WI38 (cell line): Measurements from ENCODE around the gene CCDC63.

Experiments used
- H3K4me3 ChIP-seq: 2 replicates; pipeline ENCODE4 v1.5.1; 2011; ENCODE audit warnings: low read depth, mild to moderate bottlenecking, control low read depth, low read length
- TF ChIP-seq, protein P1 (sequence below): IDR thresholded peaks from 2 replicates; pipeline ENCODE4 v1.5.1; 2012; ENCODE audit warnings: low read depth, mild to moderate bottlenecking, control low read depth, low read length

The CCDC63 gene

DNA sequence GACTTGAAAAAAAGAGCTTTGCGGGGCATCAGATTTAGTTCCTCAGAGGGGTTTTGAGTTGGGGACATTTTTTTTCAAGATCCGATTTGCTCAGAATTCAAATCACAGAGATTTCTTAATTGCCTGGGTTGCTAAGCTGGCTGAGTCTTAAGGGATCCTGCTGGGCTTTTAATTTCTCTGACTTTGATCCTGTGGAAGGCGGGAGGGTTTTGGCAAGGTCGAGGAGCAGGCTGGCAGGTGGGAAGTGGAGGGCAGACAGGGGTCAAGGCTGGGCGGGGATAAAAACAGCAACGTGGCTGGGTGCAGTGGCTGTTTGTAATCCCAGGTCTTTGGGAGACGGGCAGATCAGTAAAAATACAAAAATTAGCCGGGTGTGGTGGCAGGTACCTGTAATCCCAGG is 33.5 kb upstream of the CCDC63 start:
- TF ChIP-seq, protein P1, sequence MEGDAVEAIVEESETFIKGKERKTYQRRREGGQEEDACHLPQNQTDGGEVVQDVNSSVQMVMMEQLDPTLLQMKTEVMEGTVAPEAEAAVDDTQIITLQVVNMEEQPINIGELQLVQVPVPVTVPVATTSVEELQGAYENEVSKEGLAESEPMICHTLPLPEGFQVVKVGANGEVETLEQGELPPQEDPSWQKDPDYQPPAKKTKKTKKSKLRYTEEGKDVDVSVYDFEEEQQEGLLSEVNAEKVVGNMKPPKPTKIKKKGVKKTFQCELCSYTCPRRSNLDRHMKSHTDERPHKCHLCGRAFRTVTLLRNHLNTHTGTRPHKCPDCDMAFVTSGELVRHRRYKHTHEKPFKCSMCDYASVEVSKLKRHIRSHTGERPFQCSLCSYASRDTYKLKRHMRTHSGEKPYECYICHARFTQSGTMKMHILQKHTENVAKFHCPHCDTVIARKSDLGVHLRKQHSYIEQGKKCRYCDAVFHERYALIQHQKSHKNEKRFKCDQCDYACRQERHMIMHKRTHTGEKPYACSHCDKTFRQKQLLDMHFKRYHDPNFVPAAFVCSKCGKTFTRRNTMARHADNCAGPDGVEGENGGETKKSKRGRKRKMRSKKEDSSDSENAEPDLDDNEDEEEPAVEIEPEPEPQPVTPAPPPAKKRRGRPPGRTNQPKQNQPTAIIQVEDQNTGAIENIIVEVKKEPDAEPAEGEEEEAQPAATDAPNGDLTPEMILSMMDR = no peak
- no peak overlapping the region for H3K4me3 ChIP-seq

DNA sequence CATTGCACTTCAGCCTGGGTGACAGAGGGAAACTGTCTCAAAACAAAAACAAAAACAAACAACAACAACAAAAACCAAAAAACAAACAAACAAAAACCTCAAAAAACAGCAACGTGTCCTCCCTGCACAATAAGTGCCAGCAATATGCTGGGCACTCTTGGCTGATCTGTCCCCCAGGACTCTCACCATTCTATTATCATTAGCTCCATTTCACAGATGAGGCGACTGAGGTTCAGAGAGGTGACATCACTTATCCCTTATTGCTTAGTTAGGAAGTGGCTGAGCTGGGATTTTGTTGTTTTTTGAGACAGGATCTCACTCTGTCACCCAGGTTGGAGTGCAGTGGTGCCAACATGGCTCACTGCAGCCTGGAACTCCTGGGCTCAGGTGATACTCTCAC is 33.0 kb upstream of the CCDC63 start:
- no peak overlapping the region for H3K4me3 ChIP-seq
- TF ChIP-seq, protein P1 = no peak

DNA sequence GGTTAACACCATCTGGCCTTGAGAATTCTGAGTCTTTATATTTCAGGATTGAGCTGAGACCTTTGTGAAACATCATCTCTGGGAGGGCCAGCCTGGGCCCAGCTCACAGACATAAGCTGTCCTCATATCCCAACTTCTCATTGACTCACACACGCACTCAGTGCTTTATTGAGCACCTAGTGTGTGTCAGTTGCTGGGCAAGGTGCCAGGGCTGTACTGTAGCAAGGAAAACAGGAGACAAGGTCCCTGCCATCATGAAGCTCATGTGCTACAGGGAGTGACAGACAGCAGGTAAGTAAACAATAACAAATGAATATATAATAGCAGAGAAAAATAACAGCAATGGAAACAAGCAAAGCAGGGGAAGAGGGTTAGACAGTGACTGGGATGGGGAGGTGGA is 30.5 kb upstream of the CCDC63 start:
- H3K4me3 ChIP-seq = no peak overlapping the region
- TF ChIP-seq, protein P1 = no peak

DNA sequence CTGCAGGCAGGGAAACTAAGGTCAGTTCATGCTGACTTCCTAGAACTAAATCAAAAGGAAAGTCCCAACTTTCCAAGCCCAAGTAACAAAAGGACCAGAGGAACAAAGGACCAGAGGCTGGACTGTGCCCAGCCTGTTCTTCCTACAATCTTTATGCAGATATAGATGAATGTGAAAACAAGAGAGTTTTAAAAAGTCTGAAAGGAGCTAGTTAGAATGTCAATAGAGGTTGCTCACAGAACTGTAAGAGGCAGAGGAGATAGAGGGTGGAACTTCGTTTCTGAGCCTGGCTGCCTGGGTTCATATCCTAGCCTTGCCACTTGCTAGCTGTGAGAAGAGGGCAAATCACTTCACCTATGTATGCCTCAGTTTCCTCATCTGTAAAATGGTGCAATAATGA is 30.0 kb upstream of the CCDC63 start:
- TF ChIP-seq, protein P1 = no peak

DNA sequence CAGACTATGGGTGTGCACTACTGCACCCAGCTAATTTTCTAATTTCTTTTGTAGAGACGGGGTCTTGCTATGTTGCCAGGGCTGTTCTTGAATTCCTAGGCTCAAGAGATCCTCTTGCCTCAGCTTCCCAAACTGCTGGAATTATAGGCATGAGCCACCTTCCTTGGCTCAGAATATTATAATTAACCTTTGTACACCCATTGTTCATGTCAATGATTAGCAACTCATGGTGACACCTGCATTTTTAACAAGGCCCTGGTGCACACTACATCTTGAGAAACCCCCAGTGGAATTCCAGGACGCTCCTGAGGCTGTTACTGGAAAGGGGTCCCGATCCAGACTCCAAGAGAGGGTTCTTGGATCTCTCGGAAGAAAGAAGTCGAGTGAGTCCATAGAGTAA is 28.3 kb upstream of the CCDC63 start:
- H3K4me3 ChIP-seq = no peak overlapping the region
- TF ChIP-seq, protein P1 = no peak

More for the DNA sequence above, 30.0 kb upstream of the CCDC63 start:
- H3K4me3 ChIP-seq = no peak overlapping the region

DNA sequence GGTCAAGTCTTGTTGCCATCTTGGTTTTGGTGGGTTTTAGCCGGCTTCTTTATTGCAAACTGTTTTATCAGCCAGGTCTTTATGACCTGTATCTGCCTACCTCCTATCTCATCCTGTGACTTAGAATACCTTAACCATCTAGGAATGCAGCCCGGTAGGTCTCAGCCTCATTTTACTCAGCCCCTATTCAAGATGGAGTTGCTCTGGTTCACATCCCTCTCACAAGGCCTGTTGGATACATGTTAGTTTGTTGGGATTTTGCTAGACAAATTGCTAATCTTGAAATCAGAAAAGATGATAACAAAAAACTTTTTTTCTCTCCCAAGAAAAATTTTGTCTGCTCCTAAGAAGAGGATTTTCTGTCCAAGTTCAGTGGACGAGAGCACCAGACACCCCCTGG is 27.6 kb upstream of the CCDC63 start:
- no peak overlapping the region for H3K4me3 ChIP-seq
- TF ChIP-seq, protein P1 = no peak

DNA sequence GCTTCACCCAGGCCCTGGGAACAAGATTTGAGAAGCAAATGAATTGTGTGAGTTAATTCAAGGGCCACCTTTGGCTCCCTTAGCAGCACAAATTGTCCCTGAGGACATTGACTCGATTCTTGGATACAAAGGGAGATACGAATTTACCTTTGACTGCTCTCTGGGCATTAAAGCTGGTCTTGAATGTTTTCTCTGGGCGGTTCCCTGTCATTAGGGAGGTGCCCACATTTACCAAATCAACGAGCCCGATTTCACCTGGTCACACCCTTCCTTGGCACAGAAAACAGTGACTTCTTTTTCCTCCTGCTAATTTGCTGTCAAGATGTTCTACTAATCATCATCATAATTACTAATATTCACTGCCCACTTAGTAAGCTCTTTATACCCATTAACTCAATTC is 27.1 kb upstream of the CCDC63 start:
- TF ChIP-seq, protein P1 = no peak
- no peak overlapping the region for H3K4me3 ChIP-seq
